Measurements from ENCODE around the gene TMEM150B.

DNA sequence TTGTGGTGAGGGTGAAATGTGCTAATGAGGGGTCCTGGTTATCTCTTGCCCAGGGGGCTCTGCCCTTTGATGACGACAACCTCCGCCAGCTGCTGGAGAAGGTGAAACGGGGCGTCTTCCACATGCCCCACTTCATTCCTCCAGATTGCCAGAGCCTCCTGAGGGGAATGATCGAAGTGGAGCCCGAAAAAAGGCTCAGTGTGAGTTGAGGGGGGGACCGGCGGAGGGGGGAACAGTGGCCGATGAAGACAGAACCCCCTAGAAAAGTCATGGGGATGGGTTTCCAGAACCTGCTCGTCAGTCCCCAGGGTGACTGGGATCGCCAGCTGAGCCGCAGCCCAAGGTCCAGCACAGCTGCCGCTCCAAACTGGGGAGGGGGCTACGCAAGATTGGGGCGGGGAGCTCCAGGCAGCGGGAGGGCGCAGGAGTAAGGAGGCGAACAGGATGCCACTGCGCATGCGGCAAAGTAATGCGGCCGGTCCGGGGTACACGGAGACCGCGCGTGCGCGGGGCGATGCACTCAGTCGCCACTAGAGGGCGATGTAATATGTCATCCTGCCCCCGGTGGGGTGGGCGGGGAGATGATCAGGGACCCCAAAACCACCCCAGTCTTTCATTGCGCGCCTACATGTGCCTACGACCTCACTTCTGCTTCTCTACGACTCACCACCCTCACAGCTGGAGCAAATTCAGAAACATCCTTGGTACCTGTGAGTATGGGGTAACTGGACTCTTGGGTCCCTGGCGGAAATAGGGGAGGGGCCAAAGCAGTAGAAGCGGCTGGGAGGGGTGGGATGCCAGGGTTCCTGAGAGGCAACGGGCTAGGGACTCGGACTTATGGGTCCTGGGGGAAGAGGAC is 23.5 kb downstream of the TMEM150B start:
- TF ChIP-seq CEBPB (IDR thresholded peaks at IDR 0.05) (no peak), BCL3 (IDR thresholded peaks at IDR 0.05) (0 out of 3 replicates have a peak, but pooled peaks have one; percentile 28), KDM1A (IDR thresholded peaks at IDR 0.05; ENCODE audit: low read depth) (no peak), ZFP36 (IDR thresholded peaks at IDR 0.05; ENCODE audit: borderline replicate concordance, partially characterized antibody) (no peak), HMGXB4 (CRISPR knock-in tag; IDR thresholded peaks at IDR 0.05; ENCODE audit: borderline replicate concordance) (no peak), POLR2A (IDR thresholded peaks at IDR 0.05; ENCODE audit: low read length) (peak; percentile 56), HOXB5 (CRISPR knock-in tag; IDR thresholded peaks at IDR 0.05) (no peak), FOXS1 (CRISPR knock-in tag; IDR thresholded peaks at IDR 0.05) (no peak), USF2 (IDR thresholded peaks at IDR 0.05) (no peak), EHMT2 (IDR thresholded peaks at IDR 0.05; ENCODE audit: low read depth) (no peak)
- TF ChIP-seq, protein P1, sequence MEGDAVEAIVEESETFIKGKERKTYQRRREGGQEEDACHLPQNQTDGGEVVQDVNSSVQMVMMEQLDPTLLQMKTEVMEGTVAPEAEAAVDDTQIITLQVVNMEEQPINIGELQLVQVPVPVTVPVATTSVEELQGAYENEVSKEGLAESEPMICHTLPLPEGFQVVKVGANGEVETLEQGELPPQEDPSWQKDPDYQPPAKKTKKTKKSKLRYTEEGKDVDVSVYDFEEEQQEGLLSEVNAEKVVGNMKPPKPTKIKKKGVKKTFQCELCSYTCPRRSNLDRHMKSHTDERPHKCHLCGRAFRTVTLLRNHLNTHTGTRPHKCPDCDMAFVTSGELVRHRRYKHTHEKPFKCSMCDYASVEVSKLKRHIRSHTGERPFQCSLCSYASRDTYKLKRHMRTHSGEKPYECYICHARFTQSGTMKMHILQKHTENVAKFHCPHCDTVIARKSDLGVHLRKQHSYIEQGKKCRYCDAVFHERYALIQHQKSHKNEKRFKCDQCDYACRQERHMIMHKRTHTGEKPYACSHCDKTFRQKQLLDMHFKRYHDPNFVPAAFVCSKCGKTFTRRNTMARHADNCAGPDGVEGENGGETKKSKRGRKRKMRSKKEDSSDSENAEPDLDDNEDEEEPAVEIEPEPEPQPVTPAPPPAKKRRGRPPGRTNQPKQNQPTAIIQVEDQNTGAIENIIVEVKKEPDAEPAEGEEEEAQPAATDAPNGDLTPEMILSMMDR (IDR thresholded peaks at IDR 0.05), result peak; percentile 99
- TF ChIP-seq, protein P2, sequence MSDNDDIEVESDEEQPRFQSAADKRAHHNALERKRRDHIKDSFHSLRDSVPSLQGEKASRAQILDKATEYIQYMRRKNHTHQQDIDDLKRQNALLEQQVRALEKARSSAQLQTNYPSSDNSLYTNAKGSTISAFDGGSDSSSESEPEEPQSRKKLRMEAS (IDR thresholded peaks at IDR 0.05), result peak; percentile 66
- TF ChIP-seq, protein P3, sequence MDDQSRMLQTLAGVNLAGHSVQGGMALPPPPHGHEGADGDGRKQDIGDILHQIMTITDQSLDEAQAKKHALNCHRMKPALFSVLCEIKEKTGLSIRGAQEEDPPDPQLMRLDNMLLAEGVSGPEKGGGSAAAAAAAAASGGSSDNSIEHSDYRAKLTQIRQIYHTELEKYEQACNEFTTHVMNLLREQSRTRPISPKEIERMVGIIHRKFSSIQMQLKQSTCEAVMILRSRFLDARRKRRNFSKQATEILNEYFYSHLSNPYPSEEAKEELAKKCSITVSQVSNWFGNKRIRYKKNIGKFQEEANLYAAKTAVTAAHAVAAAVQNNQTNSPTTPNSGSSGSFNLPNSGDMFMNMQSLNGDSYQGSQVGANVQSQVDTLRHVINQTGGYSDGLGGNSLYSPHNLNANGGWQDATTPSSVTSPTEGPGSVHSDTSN (IDR thresholded peaks at IDR 0.05), result no peak

Measured in A549 (cell line).